Measurements from ENCODE around the gene RCOR1.
"Not testable (repeated sequence)": the region's sequence is repeated elsewhere in the genome, so short reads cannot be mapped to it uniquely, and the experiment has no call there.

The RCOR1 gene

GRCh38 chr14:102571478-102572042, 20.9 kb upstream of the RCOR1 start:
- DNase-seq = no peak

- not testable (repeated sequence) for DNase-seq
Observed at GRCh38 chr14:102573161-102573560, 19.3 kb upstream of the RCOR1 start.

- no peak for DNase-seq
Observed at GRCh38 chr14:102573591-102574046, 18.8 kb upstream of the RCOR1 start.

GRCh38 chr14:102574281-102575159, 17.9 kb upstream of the RCOR1 start:
- DNase-seq = no peak

GRCh38 chr14:102575160-102575845, 17.1 kb upstream of the RCOR1 start:
- DNase-seq = no peak

GRCh38 chr14:102575846-102576428, 16.5 kb upstream of the RCOR1 start:
- DNase-seq = not testable (repeated sequence)

DNA sequence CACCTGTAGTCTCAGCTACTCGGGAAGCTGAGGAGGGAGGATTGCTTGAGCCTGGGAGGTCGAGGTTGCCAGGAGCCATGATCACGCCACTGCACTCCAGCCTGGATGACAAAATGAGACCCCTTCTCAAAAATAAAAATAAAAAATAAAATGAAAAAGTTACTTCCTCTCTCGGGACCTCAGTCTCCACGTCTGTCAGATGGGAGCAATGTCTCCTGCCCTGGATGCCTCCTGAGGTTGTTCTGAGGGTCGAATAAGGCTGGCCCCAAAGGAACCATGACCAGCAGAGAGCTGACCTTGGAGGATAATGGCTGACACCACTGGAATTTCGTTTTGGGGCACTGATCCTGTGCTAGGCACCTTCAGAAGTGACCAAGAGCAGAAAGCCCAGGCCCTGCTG, 13.6 kb upstream of the RCOR1 start:
- DNase-seq = no peak

DNA sequence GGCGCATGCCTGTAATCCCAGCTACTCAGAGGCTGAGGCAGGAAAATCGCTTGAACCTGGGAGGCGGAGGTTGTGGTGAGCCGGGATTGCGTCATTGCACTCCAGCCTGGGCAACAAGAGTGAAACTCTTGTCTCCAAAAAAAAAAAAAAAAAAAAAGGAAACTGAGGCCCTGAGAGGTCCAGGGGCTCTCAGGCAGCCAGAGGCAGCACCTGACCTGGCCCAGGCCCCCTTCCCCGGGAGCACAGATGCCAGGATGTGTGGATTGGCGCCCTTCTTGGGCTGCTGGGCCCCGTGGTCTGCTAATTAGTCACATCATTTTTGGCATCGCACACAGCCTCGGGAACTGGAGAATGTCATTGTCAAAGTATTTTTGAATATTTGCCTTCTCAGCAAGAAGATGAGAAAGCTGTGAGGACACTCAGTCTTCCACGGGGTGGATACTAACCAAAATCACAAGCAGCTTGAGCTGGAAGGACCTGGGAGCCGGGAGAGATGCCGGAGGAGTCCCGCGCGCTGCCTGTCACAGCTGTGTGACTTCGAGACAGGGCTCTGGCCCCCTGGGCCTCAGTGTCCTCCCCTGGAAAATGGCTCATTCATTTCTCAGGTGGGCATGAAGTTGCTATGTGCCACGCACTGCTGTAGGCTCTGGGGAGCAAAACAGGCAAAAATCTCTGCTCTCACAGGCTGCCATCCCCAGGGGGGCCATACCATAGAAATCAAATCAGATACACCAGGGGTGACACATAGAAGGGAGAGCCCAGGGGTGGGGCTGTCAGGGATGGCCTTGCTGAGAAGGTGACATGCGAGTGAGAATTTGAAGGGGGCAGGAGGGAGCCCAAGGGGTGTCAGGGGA, 12.5 kb upstream of the RCOR1 start:
- DNase-seq = no peak

DNA sequence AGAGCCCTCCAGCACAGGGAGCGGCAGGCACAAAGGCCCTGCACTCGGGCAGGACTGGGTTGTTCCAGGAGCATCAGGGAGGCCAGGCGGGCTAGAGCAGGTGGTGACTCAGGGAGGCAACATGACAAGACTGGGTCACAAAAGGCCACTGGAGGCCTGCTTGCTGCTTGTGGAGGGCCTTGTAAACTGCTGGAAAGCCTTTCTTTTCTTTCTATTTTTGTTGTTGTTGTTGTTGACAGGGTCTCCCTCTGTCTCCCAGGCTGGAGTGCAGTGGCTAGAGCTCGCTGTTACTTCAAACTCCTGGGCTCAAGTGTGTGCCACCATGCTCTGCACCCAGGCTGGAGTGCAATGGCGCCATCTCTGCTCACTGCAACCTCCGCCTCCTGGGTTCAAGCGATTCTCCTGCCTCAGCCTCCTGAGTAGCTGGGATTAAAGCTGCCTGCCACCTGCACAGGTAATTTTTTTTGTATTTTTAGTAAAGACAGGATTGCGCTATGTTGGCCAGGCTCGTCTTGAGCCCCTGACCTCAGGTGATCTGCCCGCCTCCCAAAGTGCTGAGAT, 11.8 kb upstream of the RCOR1 start:
- no peak for DNase-seq

DNA sequence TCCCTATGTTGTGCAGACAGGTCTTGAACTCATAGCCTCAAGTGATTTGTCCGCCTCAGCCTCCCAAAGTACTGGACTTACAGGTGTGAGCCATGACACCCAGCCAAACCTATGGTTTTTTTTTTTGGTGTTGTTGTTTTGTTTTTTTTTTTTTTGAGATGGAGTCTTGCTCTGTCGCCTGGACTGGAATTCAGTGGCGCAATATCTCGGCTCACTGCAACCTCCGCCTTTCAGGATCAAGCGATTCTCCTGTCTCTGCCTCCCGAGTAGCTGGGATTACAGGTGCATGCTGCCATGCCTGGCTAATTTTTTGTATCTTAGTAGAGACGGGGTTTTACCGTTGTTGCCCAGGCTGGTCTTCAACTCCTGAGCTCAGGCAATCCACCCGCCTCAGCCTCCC, 11.3 kb upstream of the RCOR1 start:
- DNase-seq = no peak

GRCh38 chr14:102583726-102584125, 8.7 kb upstream of the RCOR1 start:
- no peak for DNase-seq

DNA sequence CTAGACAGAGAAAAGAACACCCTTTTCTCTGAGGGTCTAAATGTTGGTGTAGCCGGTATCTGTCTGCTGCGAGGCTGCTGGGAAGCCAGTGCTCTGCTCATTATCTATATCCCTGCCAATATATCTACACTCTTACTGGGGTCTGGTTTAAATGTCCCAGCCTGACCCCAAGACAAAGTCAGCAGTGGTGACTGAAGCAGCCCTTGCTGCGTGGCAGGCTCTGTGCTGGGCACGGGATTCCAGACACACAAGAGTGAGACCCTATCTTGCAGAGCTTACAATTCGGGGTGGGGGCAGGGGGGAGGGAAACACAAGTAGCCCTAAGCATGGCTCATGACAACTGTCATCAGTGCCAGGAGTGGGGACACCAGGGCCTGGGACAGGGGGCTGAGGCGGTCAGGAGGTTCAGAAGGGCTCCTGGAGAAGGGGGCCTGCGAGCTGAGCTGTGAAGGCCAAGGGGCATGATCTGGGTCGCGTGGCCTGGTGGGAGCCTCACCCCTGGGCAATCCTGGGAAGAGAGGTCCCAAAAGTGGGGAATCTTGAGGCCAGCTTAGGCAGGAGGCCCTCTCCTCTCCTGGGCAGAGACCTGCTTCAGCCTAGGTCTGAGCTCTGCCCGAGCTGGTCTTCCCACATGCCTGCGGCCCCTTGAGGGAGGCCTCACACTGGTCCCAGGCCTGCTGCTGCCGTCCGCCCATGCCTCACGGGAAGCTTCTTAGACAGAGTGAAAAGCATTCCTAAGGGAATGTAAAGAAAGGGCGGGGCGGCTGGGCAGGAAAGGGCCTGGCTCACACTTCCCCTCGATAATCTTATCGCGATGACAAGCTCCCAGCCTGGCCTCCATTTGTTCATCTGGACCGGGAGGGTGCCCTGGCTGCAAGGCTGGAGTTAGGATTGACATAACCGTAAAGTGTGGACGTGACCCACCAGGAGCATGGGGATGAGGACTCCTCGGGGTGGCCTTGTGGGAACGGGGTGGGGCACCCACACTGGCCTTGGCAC, 7.3 kb upstream of the RCOR1 start:
- DNase-seq = no peak

DNA sequence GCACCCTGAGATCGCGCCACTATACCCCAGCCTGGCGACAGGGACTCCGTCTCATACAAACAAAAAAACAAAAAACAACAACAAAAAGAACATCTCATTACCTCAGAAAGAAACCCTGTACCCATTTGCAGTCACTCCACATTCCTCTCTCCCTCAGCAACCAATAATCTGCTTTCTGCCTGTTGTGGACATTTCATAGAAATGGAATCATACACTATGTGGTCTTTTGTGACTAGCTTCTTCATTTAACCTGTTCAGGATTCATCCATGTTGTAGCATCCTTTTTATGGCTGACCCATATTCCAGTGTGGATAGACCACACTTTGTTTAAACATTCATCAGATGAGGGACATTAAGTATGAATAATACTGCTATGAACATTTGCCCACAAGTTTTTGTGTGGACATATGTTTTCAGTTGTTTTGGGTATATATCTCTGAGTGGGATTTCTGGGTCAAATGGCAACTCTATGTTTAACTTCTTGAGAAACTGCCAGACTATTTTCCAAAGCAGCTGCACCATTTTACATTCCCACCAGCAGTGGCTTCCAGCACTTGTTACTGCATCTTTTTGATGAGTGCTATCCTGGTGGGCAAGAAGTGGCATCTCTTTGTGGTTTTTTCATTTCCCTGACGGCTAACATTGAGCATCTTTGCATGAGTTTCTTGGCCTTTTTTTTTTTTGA, 5.9 kb upstream of the RCOR1 start:
- DNase-seq = no peak

GRCh38 chr14:102588821-102589220, 3.6 kb upstream of the RCOR1 start:
- DNase-seq = no peak

DNA sequence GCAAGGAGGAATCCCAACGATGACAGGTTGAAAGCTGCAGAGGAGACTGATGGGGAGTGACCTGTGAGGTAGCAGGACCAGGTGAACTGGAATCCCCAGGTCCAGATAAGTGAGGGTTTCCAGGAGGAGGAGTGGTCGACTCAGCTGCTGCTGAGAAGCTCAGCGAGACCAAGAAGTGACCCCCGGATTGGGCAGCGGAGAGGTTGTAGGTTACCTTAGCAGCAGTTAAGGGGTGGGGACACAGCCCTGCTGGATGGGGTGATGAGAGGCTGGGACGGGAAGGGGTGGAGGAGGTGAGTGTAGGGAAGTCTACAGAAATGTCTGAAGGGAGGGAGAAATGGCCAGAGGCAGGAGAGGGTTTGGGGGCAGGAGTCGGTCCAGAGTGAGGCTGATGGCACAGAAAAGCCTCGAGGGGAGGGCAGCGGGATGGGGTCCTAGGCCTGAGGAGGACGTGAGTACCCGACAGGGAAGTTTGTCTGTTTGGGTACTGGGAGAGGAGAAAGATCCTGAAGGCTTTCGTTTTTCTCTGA, 2.6 kb upstream of the RCOR1 start:
- no peak for DNase-seq

DNA sequence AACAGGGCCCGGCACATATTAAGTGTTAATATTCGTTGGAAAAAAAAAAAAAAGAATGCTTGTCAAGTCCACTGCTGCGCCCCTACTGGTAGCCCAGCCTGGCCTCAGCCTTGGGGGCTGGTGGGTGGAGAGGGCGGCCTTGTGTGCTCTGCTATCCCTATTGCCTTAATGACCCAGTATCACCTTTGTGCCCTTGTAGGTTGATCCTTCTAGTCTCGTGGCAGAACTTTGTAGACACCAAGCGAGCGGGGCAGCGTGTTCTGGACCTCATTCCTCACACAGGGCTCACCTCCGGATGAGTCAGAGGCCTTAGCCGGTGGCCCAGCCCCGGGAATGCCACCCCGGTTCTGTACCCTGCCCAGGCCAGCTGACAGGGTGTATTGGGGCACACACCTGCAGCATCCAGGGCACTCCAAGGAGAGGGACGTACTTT, 1.8 kb upstream of the RCOR1 start:
- DNase-seq = no peak

GRCh38 chr14:102591372-102591943, 991 bp upstream of the RCOR1 start:
- peak; percentile 36 for DNase-seq

GRCh38 chr14:102592763-102593060, 263 bp downstream of the RCOR1 start:
- DNase-seq = no peak

DNA sequence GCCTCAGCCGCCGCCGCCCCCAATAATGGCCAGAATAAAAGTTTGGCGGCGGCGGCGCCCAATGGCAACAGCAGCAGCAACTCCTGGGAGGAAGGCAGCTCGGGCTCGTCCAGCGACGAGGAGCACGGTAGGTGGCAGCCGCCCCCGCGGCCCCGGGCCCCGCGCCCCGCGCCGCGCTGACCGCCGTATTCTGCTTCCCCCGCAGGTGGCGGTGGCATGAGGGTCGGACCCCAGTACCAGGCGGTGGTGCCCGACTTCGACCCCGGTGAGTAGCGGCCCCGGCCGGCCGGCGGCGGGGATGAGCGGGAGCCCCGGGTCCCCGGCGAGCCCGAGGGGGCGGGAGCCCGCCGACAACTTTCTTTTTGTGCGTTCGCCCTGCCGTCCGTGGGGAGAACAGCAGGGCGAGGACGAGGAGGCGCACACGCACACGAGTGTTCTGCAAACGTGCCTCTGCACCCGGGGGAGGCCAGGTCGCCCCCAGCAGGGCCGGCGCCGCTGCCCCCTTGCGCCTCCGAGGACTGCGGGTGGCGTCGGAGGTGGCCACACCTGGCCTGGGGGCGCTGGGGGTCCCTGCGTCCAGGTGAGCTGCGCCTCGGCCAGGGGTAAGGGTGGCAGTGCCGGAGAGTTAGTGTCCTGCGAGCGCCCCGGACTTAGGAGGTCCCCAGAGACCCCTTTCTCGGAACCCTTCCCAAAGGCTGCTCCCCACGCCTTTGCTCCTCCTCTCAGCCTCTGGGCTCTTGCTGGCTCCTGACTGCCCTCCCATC, 794 bp downstream of the RCOR1 start:
- DNase-seq = no peak

All from NCI-H1694 treated with DMSO at 0.1 percent for 48 hours (cell line).